ENCODE measurements around the gene HMGCL.
A peak's percentile ranks its signal among the peaks of the same experiment; 100 is the strongest.

Gene HMGCL

DNA sequence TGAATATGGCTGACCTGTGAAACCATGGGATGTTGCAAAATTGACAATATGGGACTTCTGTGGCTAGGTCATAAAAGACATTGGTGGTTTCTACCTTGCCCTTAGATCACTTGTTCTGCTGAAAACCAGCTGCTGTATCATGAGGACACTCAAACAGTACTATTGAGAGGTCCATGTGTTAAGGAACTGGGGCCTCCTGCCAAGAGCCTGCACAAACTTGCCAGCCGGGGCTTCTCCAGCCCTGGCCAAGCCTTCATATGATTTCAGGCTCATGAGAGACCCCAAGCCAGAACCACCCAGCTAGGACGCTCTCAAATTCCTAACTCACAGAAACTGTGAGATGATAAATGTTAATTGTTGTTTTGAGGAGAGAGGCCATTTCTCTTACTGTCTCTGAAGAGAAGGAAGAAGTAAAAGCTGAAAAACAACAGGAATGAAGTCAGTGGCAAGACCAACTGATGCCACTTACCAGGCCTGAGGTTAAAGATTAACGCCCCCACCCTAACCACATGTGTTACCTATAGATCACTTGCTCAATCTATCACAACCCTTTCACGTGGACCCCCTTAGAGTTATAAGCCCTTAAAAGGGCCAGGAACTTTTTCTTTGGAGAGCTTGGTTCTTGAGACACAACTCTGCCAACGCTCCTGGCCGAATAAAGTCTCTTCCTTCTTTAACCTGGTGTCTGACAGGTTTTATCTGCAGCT lies 50.9 kb downstream of the HMGCL start:
- no peak for DNase-seq (ENCODE audit: low read depth)

DNA sequence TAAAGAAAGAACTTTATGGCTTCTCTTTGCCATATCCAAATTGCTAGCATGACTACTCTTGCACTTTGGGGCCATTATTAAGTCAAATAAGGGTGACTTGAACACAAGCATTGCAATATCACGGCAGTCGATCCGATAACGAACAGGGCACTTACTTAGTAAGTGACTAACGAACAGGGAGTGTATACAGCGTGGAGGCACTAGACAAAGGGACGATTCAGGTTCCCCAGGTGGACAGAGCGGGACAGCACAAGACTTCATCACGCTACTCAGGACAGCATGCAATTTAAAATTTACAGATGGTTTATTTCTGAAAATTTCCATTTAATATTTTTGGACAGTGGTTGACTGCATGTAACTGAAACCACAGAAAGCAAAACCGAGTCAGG lies 52.4 kb downstream of the HMGCL start:
- DNase-seq (ENCODE audit: low read depth): no peak

DNA sequence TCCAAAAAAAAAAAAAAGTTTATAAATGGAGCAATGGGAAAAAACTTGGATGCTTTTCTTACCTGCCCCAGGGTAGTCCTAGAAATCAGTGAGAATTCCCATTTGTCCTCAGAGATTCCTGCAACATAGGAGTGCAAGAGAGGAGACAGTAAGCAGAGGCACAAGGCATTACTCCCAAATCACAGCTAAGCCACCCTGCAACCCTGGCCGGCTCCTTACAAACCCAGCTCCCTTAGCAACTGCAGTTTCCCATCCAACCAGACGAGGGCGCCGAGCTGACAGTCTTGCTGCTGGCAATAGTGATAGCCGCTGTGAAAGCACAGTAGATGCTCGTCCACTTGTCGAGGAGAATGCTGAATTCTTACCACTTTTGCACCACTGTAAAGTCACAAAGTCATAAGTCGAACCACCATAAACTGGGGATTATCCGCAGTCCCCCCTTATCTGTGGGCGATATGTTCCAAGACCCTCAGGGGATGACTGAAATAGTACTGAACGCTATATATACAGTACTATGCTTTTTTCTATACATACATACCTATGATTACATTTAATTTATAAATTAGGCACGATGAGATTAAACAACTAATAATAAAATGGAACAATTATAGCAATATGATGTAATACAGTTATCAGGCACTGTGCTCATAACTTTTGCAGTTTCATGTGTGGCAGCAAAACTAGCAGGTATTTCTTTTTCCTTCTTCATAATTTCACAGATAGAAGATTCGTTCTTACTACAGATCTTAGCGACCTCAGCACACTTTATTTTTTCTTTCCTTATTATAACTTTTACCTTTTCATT lies 53.0 kb downstream of the HMGCL start:
- peak; percentile 75 for DNase-seq (ENCODE audit: low read depth)

DNA sequence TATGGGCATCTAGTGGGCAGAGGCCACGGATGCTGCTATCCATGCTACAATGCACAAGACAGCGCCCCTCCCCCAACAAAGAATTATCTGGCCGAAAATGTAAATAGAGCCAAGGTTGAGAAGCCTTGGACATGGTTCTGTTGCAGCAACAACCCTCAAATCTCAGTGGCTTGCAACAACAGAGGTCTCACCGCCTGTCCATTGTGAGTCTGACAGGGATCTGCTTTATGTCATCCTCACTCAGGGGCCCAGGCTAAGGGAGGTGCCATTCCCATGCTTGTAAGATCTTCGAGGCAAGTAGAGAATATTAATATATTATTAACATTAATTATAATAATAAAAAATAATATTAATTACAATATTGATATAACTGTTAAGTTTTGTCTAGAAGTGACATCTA lies 56.5 kb downstream of the HMGCL start:
- DNase-seq (ENCODE audit: low read depth): no peak

DNA sequence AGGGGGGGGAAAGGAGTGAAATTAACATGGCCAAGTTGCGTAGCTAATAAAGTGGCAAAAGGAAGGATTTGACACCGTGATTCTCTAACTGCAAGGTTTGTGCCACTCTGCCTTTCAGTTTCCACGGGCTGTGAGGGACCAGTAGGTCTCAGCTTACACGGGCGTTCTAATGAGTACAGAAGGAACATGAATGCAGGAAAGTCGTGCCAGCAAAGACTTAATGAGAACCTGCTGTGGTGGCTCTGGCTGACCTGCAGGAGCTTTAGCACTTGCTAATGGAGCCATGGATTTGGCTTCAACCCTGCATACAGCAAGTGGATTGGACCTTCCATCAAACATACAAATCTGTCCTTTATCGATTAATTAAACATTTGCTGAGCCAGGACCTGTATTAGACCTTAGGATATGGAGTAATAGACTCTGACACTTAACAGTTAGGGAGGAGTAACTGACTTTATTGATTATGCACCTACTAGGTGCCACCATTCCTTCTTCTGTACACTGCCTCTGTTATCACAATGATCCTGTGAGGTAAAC lies 62.1 kb downstream of the HMGCL start:
- peak; percentile 83 for DNase-seq (ENCODE audit: low read depth)

DNA sequence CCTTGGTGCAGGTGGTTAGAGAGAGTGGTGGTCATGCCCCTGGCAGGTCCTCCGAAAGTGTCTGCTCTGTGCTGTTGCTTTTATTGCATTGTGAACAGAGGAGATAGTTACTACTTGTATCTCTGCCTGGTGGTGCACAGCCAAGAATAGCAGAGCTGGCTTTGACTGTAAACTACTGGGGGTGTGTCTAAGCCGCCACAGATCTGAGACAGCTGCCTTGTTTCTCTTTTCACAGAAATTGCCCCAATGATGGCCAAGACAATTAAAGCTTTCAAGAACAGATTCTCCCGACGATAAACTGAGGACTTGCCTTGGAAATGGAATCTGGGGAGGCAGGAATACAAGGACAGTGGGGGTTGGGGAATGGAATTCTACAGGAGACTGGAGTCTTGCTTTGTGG lies 66.0 kb downstream of the HMGCL start:
- peak; percentile 32 for DNase-seq (ENCODE audit: low read depth)

DNA sequence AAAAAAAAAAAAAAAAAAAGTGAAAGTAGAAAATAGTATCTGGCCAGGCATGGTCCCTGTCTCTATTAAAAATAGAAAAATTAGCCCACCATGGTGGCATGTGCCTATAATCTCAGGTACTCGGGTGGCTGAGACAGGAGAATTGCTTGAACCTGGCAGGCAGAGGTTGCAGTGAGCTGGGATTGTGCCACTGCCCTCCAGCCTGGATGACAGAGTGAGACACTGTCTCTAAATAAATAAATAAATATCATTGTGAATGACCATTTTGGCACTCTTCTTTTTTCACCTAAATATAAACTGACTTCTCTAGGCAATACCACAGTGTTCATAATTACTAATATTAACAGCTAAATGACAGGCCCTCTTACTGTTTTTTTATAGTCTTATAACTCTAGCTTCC lies 67.4 kb downstream of the HMGCL start:
- no peak for DNase-seq (ENCODE audit: low read depth)

DNA sequence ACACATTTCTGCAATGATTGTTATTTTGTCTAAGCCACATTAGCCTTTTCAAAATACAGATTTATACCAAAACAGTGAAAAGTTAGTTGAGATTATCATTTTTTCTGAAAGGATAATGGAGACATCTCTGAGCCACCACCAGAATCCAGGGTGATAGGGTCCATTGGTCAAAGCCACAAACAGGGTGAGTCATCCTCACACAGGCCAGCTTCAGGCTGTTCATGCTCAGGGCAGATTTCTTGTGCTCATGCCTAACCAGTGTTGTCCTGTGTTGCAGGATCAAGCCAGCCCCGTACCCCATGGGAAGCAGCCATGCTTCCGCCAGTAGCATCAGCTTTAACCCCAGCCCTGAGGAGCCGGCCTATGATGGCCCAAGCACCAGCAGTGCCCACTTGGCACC lies 68.6 kb downstream of the HMGCL start:
- no peak for DNase-seq (ENCODE audit: low read depth)

DNA sequence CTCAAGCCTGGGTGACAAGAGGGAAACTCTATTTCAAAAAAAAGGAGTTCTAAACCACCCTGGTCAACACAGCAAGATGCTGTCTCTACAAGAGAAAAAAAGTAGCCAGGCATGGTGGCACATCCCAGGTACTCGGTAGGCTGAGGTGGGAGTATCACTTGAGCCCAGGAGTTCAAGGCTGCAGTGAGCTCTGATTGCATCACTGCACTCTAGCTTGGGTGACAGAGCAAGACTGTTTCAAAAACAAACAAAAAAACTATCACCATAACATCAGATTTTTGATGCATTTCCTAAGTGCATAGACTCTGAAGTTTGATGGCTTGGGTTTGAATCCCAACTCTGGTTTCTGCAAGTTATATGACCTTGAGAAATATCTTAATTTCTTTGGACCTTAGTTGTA lies 72.3 kb downstream of the HMGCL start:
- no peak for DNase-seq (ENCODE audit: low read depth)
